Measurements from ENCODE around the gene EEF2.

DNA sequence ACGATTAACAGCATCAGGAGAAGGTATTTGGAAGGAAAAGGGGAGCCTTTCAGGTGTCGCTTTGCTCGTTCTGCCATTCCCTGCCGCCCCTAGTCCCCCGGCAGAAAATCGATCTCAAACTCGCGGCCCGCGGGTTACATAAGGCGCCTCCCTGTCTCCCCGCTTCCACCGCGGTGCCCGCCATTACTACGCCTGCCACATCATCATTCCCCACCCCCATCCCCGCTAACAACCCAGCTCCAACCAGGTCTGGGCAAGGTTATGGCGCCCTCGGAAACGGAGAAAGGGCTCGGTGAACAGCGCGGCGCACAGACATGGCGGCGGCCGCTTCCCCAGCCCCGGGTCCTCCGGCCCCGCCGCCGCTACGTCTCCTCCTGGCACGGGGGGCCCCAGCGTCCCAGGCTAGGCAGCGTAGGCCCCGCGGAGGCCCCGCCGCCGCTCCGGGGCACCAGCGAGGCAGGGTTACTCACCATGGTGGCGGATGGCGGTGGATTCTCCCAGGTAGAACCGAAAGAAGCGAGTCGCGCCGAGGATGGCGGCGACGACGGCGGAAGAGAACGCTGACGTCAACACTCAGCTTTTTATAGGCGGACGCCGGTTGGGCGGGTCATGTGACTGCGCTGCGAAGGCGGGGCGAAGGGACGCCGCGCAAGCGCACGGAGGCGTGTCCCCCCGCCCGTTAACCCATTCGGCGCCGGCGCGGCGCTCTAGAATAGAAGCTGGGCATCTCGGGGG lies at the start of gene EEF2:
- TF ChIP-seq, protein P1, sequence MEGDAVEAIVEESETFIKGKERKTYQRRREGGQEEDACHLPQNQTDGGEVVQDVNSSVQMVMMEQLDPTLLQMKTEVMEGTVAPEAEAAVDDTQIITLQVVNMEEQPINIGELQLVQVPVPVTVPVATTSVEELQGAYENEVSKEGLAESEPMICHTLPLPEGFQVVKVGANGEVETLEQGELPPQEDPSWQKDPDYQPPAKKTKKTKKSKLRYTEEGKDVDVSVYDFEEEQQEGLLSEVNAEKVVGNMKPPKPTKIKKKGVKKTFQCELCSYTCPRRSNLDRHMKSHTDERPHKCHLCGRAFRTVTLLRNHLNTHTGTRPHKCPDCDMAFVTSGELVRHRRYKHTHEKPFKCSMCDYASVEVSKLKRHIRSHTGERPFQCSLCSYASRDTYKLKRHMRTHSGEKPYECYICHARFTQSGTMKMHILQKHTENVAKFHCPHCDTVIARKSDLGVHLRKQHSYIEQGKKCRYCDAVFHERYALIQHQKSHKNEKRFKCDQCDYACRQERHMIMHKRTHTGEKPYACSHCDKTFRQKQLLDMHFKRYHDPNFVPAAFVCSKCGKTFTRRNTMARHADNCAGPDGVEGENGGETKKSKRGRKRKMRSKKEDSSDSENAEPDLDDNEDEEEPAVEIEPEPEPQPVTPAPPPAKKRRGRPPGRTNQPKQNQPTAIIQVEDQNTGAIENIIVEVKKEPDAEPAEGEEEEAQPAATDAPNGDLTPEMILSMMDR (IDR thresholded peaks at IDR 0.05) = peak in 1 of 4 experiments; percentile 19
- peak; percentile 99 for TF ChIP-seq POLR2A (IDR thresholded peaks at IDR 0.05)
